Loucy (cell line): ENCODE measurements around the gene TACC2.

Experiments
- H2AFZ ChIP-seq: fragments of 200-600 bp; sonication (generic); 2 replicates; pipeline ENCODE4 v1.6.0; 2016; ENCODE audit warnings: antibody characterized with exemption, mild to moderate bottlenecking, low read length, moderate library complexity
- H3F3A ChIP-seq: fragments of 200-600 bp; 2 replicates; pipeline ENCODE4 v1.6.0; 2016; ENCODE audit warnings: antibody characterized with exemption, low read depth, mild to moderate bottlenecking
- H3K27me3 ChIP-seq: fragments of 200-600 bp; sonication (generic); 2 replicates; pipeline ENCODE4 v1.6.1; 2014; ENCODE audit warnings: low read length, mild to moderate bottlenecking; ENCODE audit not compliant: insufficient read depth, poor library complexity, severe bottlenecking
- H3K36me3 ChIP-seq: fragments of 200-600 bp; sonication (generic); 2 replicates; pipeline ENCODE4 v1.6.1; 2016; ENCODE audit warnings: low read length; ENCODE audit not compliant: insufficient read depth
- H3K4me1 ChIP-seq: fragments of 200-600 bp; sonication (generic); 2 replicates; pipeline ENCODE4 v1.5.1; 2014; ENCODE audit warnings: low read length, mild to moderate bottlenecking; ENCODE audit not compliant: insufficient read depth, poor library complexity, severe bottlenecking
- H3K4me2 ChIP-seq: fragments of 200-600 bp; sonication (generic); 2 replicates; pipeline ENCODE4 v1.6.0; 2014; ENCODE audit warnings: antibody characterized with exemption, low read length, low read depth, mild to moderate bottlenecking; ENCODE audit not compliant: poor library complexity, severe bottlenecking
- H3K4me3 ChIP-seq: fragments of 200-600 bp; sonication (generic); 2 replicates; pipeline ENCODE4 v1.5.1; 2014; ENCODE audit warnings: low read length, mild to moderate bottlenecking, mixed read lengths; ENCODE audit not compliant: poor library complexity, severe bottlenecking
- H3K79me2 ChIP-seq: fragments of 200-600 bp; sonication (generic); 2 replicates; pipeline ENCODE4 v1.6.1; 2014; ENCODE audit warnings: low read length; ENCODE audit not compliant: insufficient read depth
- H3K9ac ChIP-seq: fragments of 200-600 bp; sonication (generic); 2 replicates; pipeline ENCODE4 v1.6.0; 2014; ENCODE audit warnings: mild to moderate bottlenecking, low read depth, low read length, moderate library complexity; ENCODE audit not compliant: poor library complexity, severe bottlenecking
- H3K9me2 ChIP-seq: fragments of 200-600 bp; sonication (generic); replicated peaks from 2 replicates; pipeline ENCODE4 v1.6.1; 2016; ENCODE audit warnings: low read depth, low read length, mixed read lengths
- H3K9me3 ChIP-seq: fragments of 200-600 bp; sonication (generic); 2 replicates; pipeline ENCODE4 v1.6.1; 2014; ENCODE audit warnings: mild to moderate bottlenecking, antibody characterized with exemption, low read length, low read depth; ENCODE audit not compliant: insufficient read depth
- H4K20me1 ChIP-seq: fragments of 200-600 bp; sonication (generic); 2 replicates; pipeline ENCODE4 v1.6.0; 2014; ENCODE audit warnings: antibody characterized with exemption, low read length, mild to moderate bottlenecking; ENCODE audit not compliant: insufficient read depth, poor library complexity, severe bottlenecking
- CTCF ChIP-seq: fragments of 200-600 bp; sonication (generic); conservative IDR thresholded peaks from 2 replicates; pipeline ENCODE4 v1.5.1; 2014; ENCODE audit warnings: mild to moderate bottlenecking, antibody characterized with exemption, low read length
- EZH2phosphoT487 ChIP-seq: fragments of 200-600 bp; IDR thresholded peaks from 2 replicates; pipeline ENCODE4 v1.6.1; 2018; ENCODE audit warnings: antibody characterized with exemption, mild to moderate bottlenecking, moderate library complexity, borderline replicate concordance

Gene TACC2

GRCh38 chr10:122140941-122141623 lies 152.1 kb downstream of the TACC2 start:
- no peak overlapping the region for H3K4me2 ChIP-seq
- H3K9me3 ChIP-seq, result no peaks in the 10 kb centered on the region; the same call in 1 of the 2 replicates
- no peak overlapping the region for H2AFZ ChIP-seq
- H3F3A ChIP-seq, result no peaks in the 10 kb centered on the region
- no peaks in the 10 kb centered on the region for H3K4me1 ChIP-seq
- H3K27me3 ChIP-seq, result no peaks in the 10 kb centered on the region
- H3K4me3 ChIP-seq, result no peak overlapping the region
- H3K36me3 ChIP-seq, result no peaks in the 10 kb centered on the region
- TF ChIP-seq CTCF, result no peak
- TF ChIP-seq EZH2phosphoT487, result no peak
- no peaks in the 10 kb centered on the region for H3K79me2 ChIP-seq
- H4K20me1 ChIP-seq, result no peaks in the 10 kb centered on the region
- no peak overlapping the region for H3K9ac ChIP-seq
- H3K9me2 ChIP-seq, result no peaks in the 10 kb centered on the region

- TF ChIP-seq EZH2phosphoT487 (no peak), CTCF (no peak)
- no peaks in the 10 kb centered on the region for H3K36me3 ChIP-seq
- H3F3A ChIP-seq, result no peaks in the 10 kb centered on the region
- H3K9me3 ChIP-seq, result no peaks in the 10 kb centered on the region; the same call in 1 of the 2 replicates
- H3K4me2 ChIP-seq, result no peak overlapping the region
- no peak overlapping the region for H2AFZ ChIP-seq
- H3K9ac ChIP-seq, result no peak overlapping the region
- no peaks in the 10 kb centered on the region for H3K4me1 ChIP-seq
- no peaks in the 10 kb centered on the region for H3K9me2 ChIP-seq
- H3K27me3 ChIP-seq, result no peaks in the 10 kb centered on the region
- H4K20me1 ChIP-seq, result no peaks in the 10 kb centered on the region
- no peaks in the 10 kb centered on the region for H3K79me2 ChIP-seq
- no peak overlapping the region for H3K4me3 ChIP-seq
Measured at GRCh38 chr10:122141821-122142640, 153.1 kb downstream of the TACC2 start.

- no peaks in the 10 kb centered on the region for H3K4me1 ChIP-seq
- no peak overlapping the region for H2AFZ ChIP-seq
Measured at GRCh38 chr10:122142641-122143237, 153.8 kb downstream of the TACC2 start.

More at GRCh38 chr10:122142641-122143237, 153.8 kb downstream of the TACC2 start:
- Histone ChIP-seq H3K27me3 (no peaks in the 10 kb centered on the region), H4K20me1 (no peaks in the 10 kb centered on the region), H3F3A (no peaks in the 10 kb centered on the region), H3K9ac (no peak overlapping the region), H3K36me3 (no peaks in the 10 kb centered on the region), H3K4me3 (no peak overlapping the region), H3K9me2 (no peaks in the 10 kb centered on the region), H3K9me3 (peaks cover 3% of the 10 kb centered on the region; the same call in 1 of the 2 replicates), H3K79me2 (no peaks in the 10 kb centered on the region), H3K4me2 (no peak overlapping the region)
- peak; percentile 52 for TF ChIP-seq CTCF
- no peak for TF ChIP-seq EZH2phosphoT487
